Osteocyte (in vitro differentiated cells): ENCODE data around the gene MANF. TPM values are rescaled to one million over a fixed set of nuclear protein-coding genes. Genes with fewer than 3 reads are reported as not detected.

Source experiments
- DNase-seq: peaks from one replicate; pipeline ENCODE4 v3.0.0; 2021; ENCODE audit warnings: mixed read lengths; ENCODE audit not compliant: unreplicated experiment; ENCODE audit errors: extremely low spot score
- H3K27ac Mint-ChIP-seq: one replicate; pipeline ENCODE4 v1.8.0; 2021; ENCODE audit warnings: mild to moderate bottlenecking, mixed read lengths; ENCODE audit not compliant: unreplicated experiment
- H3K27me3 Mint-ChIP-seq: one replicate; pipeline ENCODE4 v1.8.0; 2021; ENCODE audit warnings: mixed read lengths; ENCODE audit not compliant: unreplicated experiment
- H3K36me3 Mint-ChIP-seq: one replicate; pipeline ENCODE4 v1.8.0; 2021; ENCODE audit warnings: mixed read lengths; ENCODE audit not compliant: unreplicated experiment
- H3K4me1 Mint-ChIP-seq: one replicate; pipeline ENCODE4 v1.8.0; 2021; ENCODE audit warnings: mixed read lengths; ENCODE audit not compliant: unreplicated experiment
- H3K4me3 Mint-ChIP-seq: one replicate; pipeline ENCODE4 v1.8.0; 2021; ENCODE audit warnings: mild to moderate bottlenecking, moderate library complexity, mixed read lengths; ENCODE audit not compliant: unreplicated experiment
- H3K9me3 Mint-ChIP-seq: one replicate; pipeline ENCODE4 v1.8.0; 2021; ENCODE audit warnings: mixed read lengths; ENCODE audit not compliant: unreplicated experiment
- CTCF ChIP-seq: fragments of 200-600 bp; sonication (generic); IDR thresholded peaks from 2 replicates; pipeline ENCODE4 v1.5.0; 2021; ENCODE audit warnings: antibody characterized with exemption, mild to moderate bottlenecking, moderate library complexity
- total RNA-seq: library from RNA; stranded (reverse); gene quantifications from 2 replicates; pipeline ENCODE4 v1.2.1, GENCODE V29; 2021

The MANF gene
- total RNA-seq, 1 donor from 2014 or later = 94.8 TPM

DNA sequence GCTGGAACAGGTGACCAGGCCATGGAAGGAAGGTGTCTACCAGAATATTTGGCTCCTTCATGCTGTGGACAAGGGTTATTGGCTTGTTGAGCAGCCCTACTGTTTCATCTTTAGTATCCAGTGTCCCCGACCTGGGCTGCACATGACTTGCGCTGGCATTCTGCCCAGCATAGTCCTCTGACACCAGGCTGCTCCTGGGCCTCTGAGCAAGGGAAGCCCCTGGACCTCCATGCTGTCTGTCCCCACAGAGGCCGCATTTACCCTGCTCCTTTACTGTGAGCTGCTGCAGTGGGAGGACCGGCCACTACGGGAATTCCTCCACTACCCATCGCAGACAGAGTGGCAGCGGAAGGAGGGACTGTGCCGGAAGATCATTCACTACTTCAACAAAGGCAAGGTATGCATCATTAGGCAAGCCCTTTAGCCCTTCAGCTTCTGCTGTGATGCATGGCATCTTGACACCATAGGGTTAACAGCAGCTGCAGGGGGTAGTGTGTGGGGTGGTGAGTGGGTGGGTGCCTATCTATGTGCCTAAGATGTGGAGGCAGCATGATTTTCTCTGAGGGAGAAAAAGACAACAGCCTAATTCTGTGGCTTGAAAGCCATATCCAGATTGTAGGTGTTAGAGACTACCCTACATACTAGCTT is 44.0 kb upstream of the MANF start:
- Mint-ChIP-seq H3K9me3 (no peaks in the 10 kb centered on the region), H3K27ac (peak overlapping the region; percentile 96), H3K27me3 (no peaks in the 10 kb centered on the region), H3K4me1 (peaks cover 40% of the 10 kb centered on the region), H3K36me3 (no peaks in the 10 kb centered on the region), H3K4me3 (no peak overlapping the region)
- no peak for TF ChIP-seq CTCF
- no peak for DNase-seq

DNA sequence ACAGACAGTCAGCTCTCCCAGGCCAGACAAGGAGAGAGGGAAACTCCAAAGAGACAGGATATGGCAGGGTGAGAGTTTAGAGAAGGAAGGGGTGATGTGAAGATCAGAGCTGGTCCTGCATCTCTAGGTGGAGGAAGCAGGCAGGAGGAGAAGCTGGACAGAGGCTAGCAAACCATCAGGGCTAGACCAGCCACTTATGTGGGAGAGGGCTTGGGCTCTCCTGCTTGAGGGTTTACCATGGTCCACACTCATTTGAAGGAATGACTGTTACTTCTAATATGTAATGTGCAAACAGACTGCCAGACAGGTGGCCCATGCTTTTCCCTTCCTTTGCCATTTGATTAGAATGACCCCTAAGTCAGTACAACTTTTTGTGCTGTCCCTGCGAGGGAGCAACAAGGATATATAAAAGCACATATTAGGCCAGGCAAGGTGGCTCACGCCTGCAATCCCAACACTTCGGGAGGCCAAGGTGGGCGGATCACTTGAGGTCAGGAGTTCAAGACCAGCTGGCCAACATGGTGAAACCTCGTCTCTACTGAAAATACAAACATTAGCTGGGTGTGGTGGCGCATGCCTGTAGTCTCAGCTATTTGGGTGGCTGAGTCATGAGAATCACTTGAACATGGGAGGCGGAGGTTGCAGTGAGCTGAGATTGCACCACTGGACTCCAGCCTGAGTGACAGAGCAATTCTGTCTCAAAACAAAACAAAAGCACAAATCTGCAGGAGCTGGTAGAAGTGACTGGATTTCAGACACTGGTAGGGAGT is 41.0 kb upstream of the MANF start:
- no peak for DNase-seq
- Mint-ChIP-seq H3K9me3 (no peaks in the 10 kb centered on the region), H3K4me3 (no peak overlapping the region), H3K36me3 (no peaks in the 10 kb centered on the region), H3K27me3 (no peaks in the 10 kb centered on the region), H3K4me1 (peaks cover 39% of the 10 kb centered on the region), H3K27ac (peak overlapping the region; percentile 70)
- TF ChIP-seq CTCF = no peak

GRCh38 chr3:51350751-51351150 is 34.3 kb upstream of the MANF start:
- H3K36me3 Mint-ChIP-seq = no peaks in the 10 kb centered on the region
- no peaks in the 10 kb centered on the region for H3K27me3 Mint-ChIP-seq
- no peak for DNase-seq
- no peak overlapping the region for H3K27ac Mint-ChIP-seq
- no peak for TF ChIP-seq CTCF
- no peaks in the 10 kb centered on the region for H3K4me1 Mint-ChIP-seq
- H3K9me3 Mint-ChIP-seq = no peaks in the 10 kb centered on the region
- H3K4me3 Mint-ChIP-seq = no peak overlapping the region

DNA sequence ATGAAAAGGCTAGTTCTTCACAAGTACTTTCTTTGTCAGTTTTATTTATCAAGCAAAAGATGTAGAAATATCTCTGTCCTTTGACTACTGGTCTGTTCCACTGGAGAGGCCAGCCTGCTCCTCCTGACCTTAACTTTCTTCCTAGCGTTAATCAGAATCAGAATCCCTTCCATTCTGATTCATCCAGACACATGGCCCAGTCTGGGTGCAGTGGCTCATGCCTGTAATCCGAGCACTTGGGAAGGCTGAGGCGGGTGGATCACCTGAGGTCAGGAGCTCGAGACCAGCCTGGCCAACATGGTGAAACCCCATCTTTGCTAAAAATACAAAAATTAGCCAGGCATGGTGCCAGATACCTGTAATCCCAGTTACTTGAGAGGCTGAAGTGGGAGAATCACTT is 32.0 kb upstream of the MANF start:
- Mint-ChIP-seq H3K36me3 (no peaks in the 10 kb centered on the region), H3K27ac (no peak overlapping the region), H3K4me1 (no peaks in the 10 kb centered on the region), H3K4me3 (no peak overlapping the region), H3K9me3 (no peaks in the 10 kb centered on the region), H3K27me3 (no peaks in the 10 kb centered on the region)
- no peak for TF ChIP-seq CTCF
- DNase-seq = no peak

- H3K4me3 Mint-ChIP-seq = no peak overlapping the region
- no peak for TF ChIP-seq CTCF
- H3K27me3 Mint-ChIP-seq = no peaks in the 10 kb centered on the region
- H3K9me3 Mint-ChIP-seq = no peaks in the 10 kb centered on the region
- no peaks in the 10 kb centered on the region for H3K4me1 Mint-ChIP-seq
- H3K27ac Mint-ChIP-seq = no peak overlapping the region
- H3K36me3 Mint-ChIP-seq = no peaks in the 10 kb centered on the region
- DNase-seq = no peak
Measured at GRCh38 chr3:51353691-51354090, 31.4 kb upstream of the MANF start.
